ENCODE measurements around the gene RPS28. TPM values are rescaled to one million over a fixed set of nuclear protein-coding genes. Genes with fewer than 3 reads are reported as not detected.

The RPS28 gene
- total RNA-seq, 8 experiments from 2014 or later = 550 to 1,110 (median 1,001) TPM

- no peak overlapping the region for H3K27ac ChIP-seq
- peaks cover 16 to 19% of the 10 kb centered on the region in 2 donors for H3K4me1 ChIP-seq (replicated peaks in 1 of 2)
- no peak overlapping the region for H3K4me3 ChIP-seq
- no peak for ATAC-seq (replicated peaks in 6 of 8)
- in situ Hi-C loops (cut with MboI; ENCODE audit: low pct_unique_long_range_greater_than_20kb in 2 of 9, low sequenced_read_pairs in 9 of 9, unreplicated experiment in 9 of 9) = no loop called here
- WGBS, 10 experiments = 73 to 100% (median 100%) methylated on average over 1 to 8 of the region's 17 CpGs; no CpG with 5 or more reads in 5 of the 10 experiments
These were observed 3.1 kb downstream of the RPS28 start for GRCh38 chr19:8324186-8325050.

- in situ Hi-C loops (cut with MboI; ENCODE audit: low pct_unique_long_range_greater_than_20kb in 2 of 9, low sequenced_read_pairs in 9 of 9, unreplicated experiment in 9 of 9) = no loop called here
- Histone ChIP-seq H3K4me1 (replicated peaks in 1 of 2) (peaks cover 10 to 11% of the 10 kb centered on the region in 2 donors), H3K27ac (no peak overlapping the region), H3K4me3 (no peak overlapping the region)
- ATAC-seq (replicated peaks in 6 of 8) = no peak
- WGBS, 10 experiments = 50 to 100% (median 96%) methylated on average over 1 to 3 of the region's 3 CpGs; no CpG with 5 or more reads in 1 of the 10 experiments
These were observed 4.2 kb downstream of the RPS28 start for GRCh38 chr19:8325454-8325853.

- no peak overlapping the region for H3K27ac ChIP-seq
- no peak for ATAC-seq (replicated peaks in 6 of 8)
- in situ Hi-C loops (cut with MboI; ENCODE audit: low pct_unique_long_range_greater_than_20kb in 2 of 9, low sequenced_read_pairs in 9 of 9, unreplicated experiment in 9 of 9) = no loop called here
- 0 to 100% (median 52%) methylated on average over 1 to 3 of the region's 3 CpGs; no CpG with 5 or more reads in 3 of the 10 experiments for WGBS, 10 experiments
- H3K4me1 ChIP-seq (replicated peaks in 1 of 2) = no peaks in the 10 kb centered on the region
- no peak overlapping the region for H3K4me3 ChIP-seq
These were observed 8.7 kb downstream of the RPS28 start for GRCh38 chr19:8329996-8330395.

GRCh38 chr19:8331263-8331845, 10.1 kb downstream of the RPS28 start:
- no peaks in the 10 kb centered on the region for H3K4me1 ChIP-seq (replicated peaks in 1 of 2)
- H3K4me3 ChIP-seq = no peak overlapping the region
- no peak overlapping the region for H3K27ac ChIP-seq
- no peak for ATAC-seq (replicated peaks in 6 of 8)
- WGBS, 10 experiments = 59 to 80% (median 72%) methylated on average over 1 to 2 of the region's 8 CpGs; no CpG with 5 or more reads in 7 of the 10 experiments
- in situ Hi-C loops (cut with MboI; ENCODE audit: low pct_unique_long_range_greater_than_20kb in 2 of 9, low sequenced_read_pairs in 9 of 9, unreplicated experiment in 9 of 9) = no loop called here

- in situ Hi-C loops (cut with MboI; ENCODE audit: low pct_unique_long_range_greater_than_20kb in 2 of 9, low sequenced_read_pairs in 9 of 9, unreplicated experiment in 9 of 9) = no loop called here
- peak overlapping the region in 3 of 5 donors; percentile 10 to 43 (median 22) for H3K4me3 ChIP-seq
- ATAC-seq (replicated peaks in 6 of 8) = no peak
- H3K4me1 ChIP-seq (replicated peaks in 1 of 2) = no peaks in the 10 kb centered on the region
- 20% methylated on average over 2 of the region's 52 CpGs; no CpG with 5 or more reads in 9 of the 10 experiments for WGBS, 10 experiments
- no peak overlapping the region for H3K27ac ChIP-seq
These were observed 11.9 kb downstream of the RPS28 start for GRCh38 chr19:8332976-8333766.

- 0 to 17% (median 8%) methylated on average over 3 to 7 of the region's 48 CpGs; no CpG with 5 or more reads in 7 of the 10 experiments for WGBS, 10 experiments
- in situ Hi-C loops (cut with MboI; ENCODE audit: low pct_unique_long_range_greater_than_20kb in 2 of 9, low sequenced_read_pairs in 9 of 9, unreplicated experiment in 9 of 9) = no loop called here
- Histone ChIP-seq H3K4me1 (replicated peaks in 1 of 2) (no peaks in the 10 kb centered on the region), H3K4me3 (peak overlapping the region; percentile 10 to 43 (median 34)), H3K27ac (no peak overlapping the region)
- ATAC-seq (replicated peaks in 6 of 8) = no peak
These were observed 12.6 kb downstream of the RPS28 start for GRCh38 chr19:8333767-8334457.

- Histone ChIP-seq H3K27ac (no peak overlapping the region), H3K4me3 (peak overlapping the region; percentile 33 to 43 (median 34)), H3K4me1 (replicated peaks in 1 of 2) (no peaks in the 10 kb centered on the region)
- in situ Hi-C loops (cut with MboI; ENCODE audit: low pct_unique_long_range_greater_than_20kb in 2 of 9, low sequenced_read_pairs in 9 of 9, unreplicated experiment in 9 of 9) = no loop called here
- ATAC-seq (replicated peaks in 6 of 8) = peak; percentile 83 to 94 (median 92)
- 4 to 6% (median 5%) methylated on average over 17 to 32 of the region's 117 CpGs; no CpG with 5 or more reads in 6 of the 10 experiments for WGBS, 10 experiments
These were observed 13.4 kb downstream of the RPS28 start for GRCh38 chr19:8334458-8335342.

- H3K4me1 ChIP-seq (replicated peaks in 1 of 2) = no peaks in the 10 kb centered on the region
- peak in 3 of 8 experiments; percentile 12 to 66 (median 34) for ATAC-seq (replicated peaks in 6 of 8)
- peak overlapping the region; percentile 33 to 43 (median 34) for H3K4me3 ChIP-seq
- H3K27ac ChIP-seq = no peak overlapping the region
- in situ Hi-C loops (cut with MboI; ENCODE audit: low pct_unique_long_range_greater_than_20kb in 2 of 9, low sequenced_read_pairs in 9 of 9, unreplicated experiment in 9 of 9) = no loop called here
- WGBS, 10 experiments = 2 to 8% (median 7%) methylated on average over 5 to 9 of the region's 79 CpGs; no CpG with 5 or more reads in 7 of the 10 experiments
These were observed 14.2 kb downstream of the RPS28 start for GRCh38 chr19:8335343-8336071.

- Histone ChIP-seq H3K4me3 (no peak overlapping the region), H3K27ac (no peak overlapping the region), H3K4me1 (replicated peaks in 1 of 2) (no peaks in the 10 kb centered on the region)
- ATAC-seq (replicated peaks in 6 of 8) = no peak
- in situ Hi-C loops (cut with MboI; ENCODE audit: low pct_unique_long_range_greater_than_20kb in 2 of 9, low sequenced_read_pairs in 9 of 9, unreplicated experiment in 9 of 9) = no loop called here
- WGBS, 10 experiments = 10 to 84% (median 47%) methylated on average over 2 to 13 of the region's 27 CpGs; no CpG with 5 or more reads in 6 of the 10 experiments
These were observed 14.8 kb downstream of the RPS28 start for GRCh38 chr19:8336072-8336569.

GRCh38 chr19:8336660-8337059, 15.4 kb downstream of the RPS28 start:
- ATAC-seq (replicated peaks in 6 of 8) = no peak
- no peak overlapping the region for H3K4me3 ChIP-seq
- no peak overlapping the region for H3K27ac ChIP-seq
- H3K4me1 ChIP-seq (replicated peaks in 1 of 2) = no peaks in the 10 kb centered on the region
- in situ Hi-C loops (cut with MboI; ENCODE audit: low pct_unique_long_range_greater_than_20kb in 2 of 9, low sequenced_read_pairs in 9 of 9, unreplicated experiment in 9 of 9) = no loop called here
- 51 to 53% methylated on average over 3 of the region's 8 CpGs; no CpG with 5 or more reads in 8 of the 10 experiments for WGBS, 10 experiments

- Histone ChIP-seq H3K4me1 (replicated peaks in 1 of 2) (no peaks in the 10 kb centered on the region), H3K4me3 (no peak overlapping the region), H3K27ac (no peak overlapping the region)
- 40 to 100% (median 80%) methylated on average over 1 to 2 of the region's 7 CpGs; no CpG with 5 or more reads in 4 of the 10 experiments for WGBS, 10 experiments
- in situ Hi-C loops (cut with MboI; ENCODE audit: low pct_unique_long_range_greater_than_20kb in 2 of 9, low sequenced_read_pairs in 9 of 9, unreplicated experiment in 9 of 9) = no loop called here
- ATAC-seq (replicated peaks in 6 of 8) = no peak
These were observed 16.4 kb downstream of the RPS28 start for GRCh38 chr19:8337728-8338127.
